ENCODE data around the gene C5orf58.

DNA sequence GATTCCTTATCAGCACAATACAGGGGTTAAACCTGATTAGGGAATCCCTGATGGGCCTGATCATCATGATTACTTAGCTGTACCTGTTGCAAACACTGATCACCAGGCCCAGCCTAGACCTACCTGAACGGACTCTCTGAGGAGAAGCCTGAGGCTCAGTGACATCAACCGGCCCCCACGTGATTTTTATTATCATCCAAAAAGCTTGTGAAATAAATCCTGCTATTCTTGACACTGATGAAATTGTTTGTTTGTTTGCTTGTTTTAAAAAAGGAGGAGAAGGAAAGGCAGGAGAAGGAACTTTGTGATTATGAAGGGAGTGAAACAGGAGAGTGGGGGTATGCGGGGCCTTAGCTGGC lies 46.7 kb downstream of the C5orf58 start:
- TF ChIP-seq TAF1 (IDR thresholded peaks at IDR 0.05; ENCODE audit: borderline replicate concordance, low read depth, low read length) = no peak
- no peak for TF ChIP-seq POLR2A (IDR thresholded peaks at IDR 0.05; ENCODE audit: low read depth, low read length)
